GM23338 (cell line): ENCODE results near the gene INO80C. TPM values are rescaled to one million over a fixed set of nuclear protein-coding genes. Genes with fewer than 3 reads are reported as not detected.

Source experiments
- ATAC-seq: fragments of 200-7000 bp; cut with Tn5 transposase; 3 replicates; pipeline ENCODE4 v1.9.1; 2020
- DNase-seq: peaks from one replicate; pipeline ENCODE4 v3.0.0-alpha.2; 2015; ENCODE audit warnings: low spot score
- H2AFZ ChIP-seq: fragments of 200-600 bp; sonication (generic); 2 replicates; pipeline ENCODE4 v1.8.0; 2016; ENCODE audit warnings: antibody characterized with exemption, mild to moderate bottlenecking, moderate library complexity
- H3F3A ChIP-seq: fragments of 200-600 bp; sonication (generic); replicated peaks from 2 replicates; pipeline ENCODE4 v1.8.0; 2017; ENCODE audit warnings: antibody characterized with exemption, mixed run types, low read depth
- H3K27ac ChIP-seq: fragments of 200-600 bp; sonication (generic); 2 replicates; pipeline ENCODE4 v1.6.1; 2016; ENCODE audit warnings: low read depth
- H3K27me3 ChIP-seq: fragments of 200-600 bp; sonication (generic); 2 replicates; pipeline ENCODE4 v1.8.0; 2016; ENCODE audit warnings: mild to moderate bottlenecking, mixed run types, moderate library complexity; ENCODE audit not compliant: insufficient read depth
- H3K36me3 ChIP-seq: fragments of 200-600 bp; sonication (generic); 2 replicates; pipeline ENCODE4 v1.8.0; 2016; ENCODE audit warnings: mild to moderate bottlenecking; ENCODE audit not compliant: insufficient read depth
- H3K4me1 ChIP-seq: fragments of 200-600 bp; sonication (generic); 2 replicates; pipeline ENCODE4 v1.8.0; 2016; ENCODE audit warnings: mild to moderate bottlenecking, moderate library complexity; ENCODE audit not compliant: insufficient read depth
- H3K4me2 ChIP-seq: fragments of 200-600 bp; sonication (generic); 2 replicates; pipeline ENCODE4 v1.7.1; 2017; ENCODE audit warnings: mixed run types
- H3K4me3 ChIP-seq: fragments of 200-600 bp; sonication (generic); 2 replicates; pipeline ENCODE4 v1.6.1; 2016; ENCODE audit warnings: mixed run types
- H3K79me2 ChIP-seq: fragments of 200-600 bp; sonication (generic); replicated peaks from 2 replicates; pipeline ENCODE4 v1.8.0; 2017; ENCODE audit warnings: mild to moderate bottlenecking; ENCODE audit not compliant: insufficient read depth
- H3K9me2 ChIP-seq: fragments of 200-600 bp; sonication (generic); 2 replicates; pipeline ENCODE4 v1.8.0; 2017; ENCODE audit not compliant: insufficient read depth
- H4K20me1 ChIP-seq: fragments of 200-600 bp; sonication (generic); replicated peaks from 2 replicates; pipeline ENCODE4 v1.8.0; 2017; ENCODE audit warnings: mild to moderate bottlenecking; ENCODE audit not compliant: insufficient read depth
- H3K27ac Mint-ChIP-seq: 2 replicates; pipeline ENCODE4 v1.8.0; 2020; ENCODE audit warnings: inconsistent platforms, mild to moderate bottlenecking, moderate library complexity, mixed read lengths
- H3K27me3 Mint-ChIP-seq: 3 replicates; pipeline ENCODE4 v1.8.0; 2022; ENCODE audit warnings: low read depth, mild to moderate bottlenecking, moderate library complexity, mixed read lengths, inconsistent platforms; ENCODE audit not compliant: insufficient read depth, poor library complexity
- H3K36me3 Mint-ChIP-seq: 3 replicates; pipeline ENCODE4 v1.8.0; 2021; ENCODE audit warnings: low read depth, mild to moderate bottlenecking, inconsistent platforms, moderate library complexity, mixed read lengths
- H3K4me1 Mint-ChIP-seq: 3 replicates; pipeline ENCODE4 v1.8.0; 2020; ENCODE audit warnings: mild to moderate bottlenecking, inconsistent platforms, mixed read lengths
- H3K4me3 Mint-ChIP-seq: 3 replicates; pipeline ENCODE4 v1.8.0; 2021; ENCODE audit warnings: moderate library complexity, mild to moderate bottlenecking, inconsistent platforms, mixed read lengths
- H3K9me3 Mint-ChIP-seq: 3 replicates; pipeline ENCODE4 v1.8.0; 2020; ENCODE audit warnings: moderate library complexity, mild to moderate bottlenecking, inconsistent platforms, mixed read lengths
- CREB1 ChIP-seq: fragments of 250-450 bp; sonication (Bioruptor Pico); IDR thresholded peaks from 2 replicates; pipeline ENCODE4 v1.5.0; 2020; ENCODE audit warnings: low read depth, mild to moderate bottlenecking, moderate library complexity
- EZH2 ChIP-seq: fragments of 200-600 bp; sonication (generic); IDR thresholded peaks from one replicate; pipeline ENCODE4 v1.8.0; 2017; ENCODE audit warnings: antibody characterized with exemption, mild to moderate bottlenecking, low read depth; ENCODE audit not compliant: unreplicated experiment
- EZH2phosphoT487 ChIP-seq: fragments of 200-600 bp; sonication (generic); IDR thresholded peaks from one replicate; pipeline ENCODE4 v1.8.1; 2018; ENCODE audit warnings: antibody characterized with exemption; ENCODE audit not compliant: unreplicated experiment
- JUNB ChIP-seq: IDR thresholded peaks from one replicate; pipeline ENCODE4 v1.6.1; 2016; ENCODE audit warnings: antibody characterized with exemption; ENCODE audit not compliant: unreplicated experiment
- NANOG ChIP-seq: IDR thresholded peaks from 2 replicates; pipeline ENCODE4 v1.6.1; 2016; ENCODE audit warnings: antibody characterized with exemption, borderline replicate concordance
- POLR2AphosphoS5 ChIP-seq: IDR thresholded peaks from 2 replicates; pipeline ENCODE4 v1.6.1; 2016; ENCODE audit warnings: antibody characterized with exemption, low read depth
- STAT1 ChIP-seq: IDR thresholded peaks from one replicate; pipeline ENCODE4 v1.6.1; 2016; ENCODE audit warnings: antibody characterized with exemption; ENCODE audit not compliant: unreplicated experiment
- ZNF114 ChIP-seq: fragments of 250-450 bp; sonication (Bioruptor Pico); IDR thresholded peaks from 2 replicates; pipeline ENCODE4 v1.5.0; 2020; ENCODE audit warnings: mild to moderate bottlenecking, moderate library complexity
- ZNF331 ChIP-seq: fragments of 250-450 bp; sonication (Bioruptor Pico); IDR thresholded peaks from 2 replicates; pipeline ENCODE4 v1.5.0; 2020; ENCODE audit warnings: low read depth, mild to moderate bottlenecking, moderate library complexity
- polyA plus RNA-seq: library from polyadenylated mRNA; unstranded; fragments of >200 nt; fragmentation: Nextera tagmentation; extraction: Ambion mirVana; gene quantifications from 2 replicates; pipeline ENCODE4 v1.2.1, GENCODE V29; 2016
- total RNA-seq: library from RNA; depleted of rRNA; stranded (reverse); fragments of >200 nt; shearing (Covaris generic); gene quantifications from 2 replicates; pipeline ENCODE4 v1.2.3, GENCODE V29; 2014
- TF ChIP-seq, protein P1 (sequence below): IDR thresholded peaks from one replicate; pipeline ENCODE4 v1.6.1; 2018; ENCODE audit warnings: antibody characterized with exemption; ENCODE audit not compliant: unreplicated experiment
- TF ChIP-seq, protein P2 (sequence below): fragments of 250-450 bp; sonication (Bioruptor Pico); IDR thresholded peaks from 2 replicates; pipeline ENCODE4 v1.5.0; 2020; ENCODE audit warnings: mild to moderate bottlenecking, moderate library complexity
- TF ChIP-seq, protein P3 (sequence below), 2 experiments: fragments of 200-600 bp in 1 of 2; sonication (generic) in 1 of 2; conservative IDR thresholded peaks; 2 replicates each; pipeline versions ENCODE4 v1.5.1 to v1.6.1; 2016 to 2017; ENCODE audit warnings: antibody characterized with exemption in 2 of 2, low read depth in 2 of 2, mild to moderate bottlenecking in 2 of 2, moderate library complexity in 1 of 2

INO80C gene
- total and polyA plus RNA-seq, 2 experiments from 2014 or later: 16.3 to 52.3 TPM

GRCh38 chr18:35441857-35442595 is 55.7 kb downstream of the INO80C start (continued):
- TF ChIP-seq, protein P1, sequence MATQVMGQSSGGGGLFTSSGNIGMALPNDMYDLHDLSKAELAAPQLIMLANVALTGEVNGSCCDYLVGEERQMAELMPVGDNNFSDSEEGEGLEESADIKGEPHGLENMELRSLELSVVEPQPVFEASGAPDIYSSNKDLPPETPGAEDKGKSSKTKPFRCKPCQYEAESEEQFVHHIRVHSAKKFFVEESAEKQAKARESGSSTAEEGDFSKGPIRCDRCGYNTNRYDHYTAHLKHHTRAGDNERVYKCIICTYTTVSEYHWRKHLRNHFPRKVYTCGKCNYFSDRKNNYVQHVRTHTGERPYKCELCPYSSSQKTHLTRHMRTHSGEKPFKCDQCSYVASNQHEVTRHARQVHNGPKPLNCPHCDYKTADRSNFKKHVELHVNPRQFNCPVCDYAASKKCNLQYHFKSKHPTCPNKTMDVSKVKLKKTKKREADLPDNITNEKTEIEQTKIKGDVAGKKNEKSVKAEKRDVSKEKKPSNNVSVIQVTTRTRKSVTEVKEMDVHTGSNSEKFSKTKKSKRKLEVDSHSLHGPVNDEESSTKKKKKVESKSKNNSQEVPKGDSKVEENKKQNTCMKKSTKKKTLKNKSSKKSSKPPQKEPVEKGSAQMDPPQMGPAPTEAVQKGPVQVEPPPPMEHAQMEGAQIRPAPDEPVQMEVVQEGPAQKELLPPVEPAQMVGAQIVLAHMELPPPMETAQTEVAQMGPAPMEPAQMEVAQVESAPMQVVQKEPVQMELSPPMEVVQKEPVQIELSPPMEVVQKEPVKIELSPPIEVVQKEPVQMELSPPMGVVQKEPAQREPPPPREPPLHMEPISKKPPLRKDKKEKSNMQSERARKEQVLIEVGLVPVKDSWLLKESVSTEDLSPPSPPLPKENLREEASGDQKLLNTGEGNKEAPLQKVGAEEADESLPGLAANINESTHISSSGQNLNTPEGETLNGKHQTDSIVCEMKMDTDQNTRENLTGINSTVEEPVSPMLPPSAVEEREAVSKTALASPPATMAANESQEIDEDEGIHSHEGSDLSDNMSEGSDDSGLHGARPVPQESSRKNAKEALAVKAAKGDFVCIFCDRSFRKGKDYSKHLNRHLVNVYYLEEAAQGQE: no peak
- TF ChIP-seq EZH2phosphoT487 (no peak), ZNF331 (no peak), NANOG (no peak), JUNB (no peak), CREB1 (CRISPR knock-in tag) (no peak), POLR2AphosphoS5 (no peak)

DNA sequence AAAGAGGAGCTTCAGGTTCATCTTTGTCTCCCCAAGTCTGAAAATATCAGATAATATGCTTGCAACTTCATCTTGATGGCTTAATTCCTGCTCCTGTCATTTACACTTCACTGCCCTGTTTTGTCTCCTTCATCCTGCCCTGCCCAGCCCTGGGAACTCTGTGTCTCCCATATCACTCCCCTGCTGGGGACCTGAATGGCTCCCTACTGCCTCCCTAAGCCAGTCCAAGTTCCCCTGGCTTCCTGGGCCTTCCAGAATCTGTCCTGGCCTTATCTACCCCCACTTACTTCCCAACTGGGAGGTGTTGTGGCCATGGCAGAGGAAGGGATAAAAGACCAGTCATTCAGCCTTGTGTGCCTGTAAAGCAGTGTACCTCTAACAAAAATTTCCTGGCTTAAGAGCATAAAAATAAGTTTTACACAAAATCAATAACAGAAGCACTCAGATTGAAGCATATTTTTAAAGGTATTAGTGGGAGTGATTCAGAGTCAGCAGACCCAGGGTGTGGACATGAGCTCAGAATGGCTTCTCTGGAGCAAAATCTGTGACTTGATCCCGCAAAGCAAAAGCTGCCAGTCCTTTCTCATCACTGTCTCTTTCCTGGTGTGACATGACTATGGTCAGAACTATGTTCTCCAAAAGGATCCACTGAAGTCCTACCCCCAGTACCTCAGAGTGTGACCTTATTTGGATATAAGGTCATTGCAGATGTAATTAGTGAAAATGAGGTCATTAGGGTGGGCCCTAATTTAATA is 59.1 kb downstream of the INO80C start:
- Mint-ChIP-seq H3K27me3 (peaks cover 3% of the 10 kb centered on the region), H3K9me3 (no peaks in the 10 kb centered on the region), H3K4me1 (peaks cover 10% of the 10 kb centered on the region), H3K36me3 (no peaks in the 10 kb centered on the region), H3K4me3 (no peak overlapping the region), H3K27ac (peak overlapping the region; percentile 4)
- Histone ChIP-seq H3K27ac (no peak overlapping the region), H3K9me2 (no peaks in the 10 kb centered on the region), H4K20me1 (no peaks in the 10 kb centered on the region), H3K79me2 (no peaks in the 10 kb centered on the region), H3K27me3 (no peaks in the 10 kb centered on the region), H3K4me3 (no peak overlapping the region), H3K4me1 (no peaks in the 10 kb centered on the region; the same call in 1 of the 2 replicates), H2AFZ (0 out of 2 replicates have a peak overlapping the region, but pooled peaks have one; percentile 43), H3K4me2 (no peak overlapping the region), H3K36me3 (no peaks in the 10 kb centered on the region), H3F3A (no peaks in the 10 kb centered on the region)
- ATAC-seq (peak; percentile 77), DNase-seq (no peak)
- no peak for TF ChIP-seq EZH2phosphoT487
- TF ChIP-seq POLR2AphosphoS5: no peak
- TF ChIP-seq, protein P2, sequence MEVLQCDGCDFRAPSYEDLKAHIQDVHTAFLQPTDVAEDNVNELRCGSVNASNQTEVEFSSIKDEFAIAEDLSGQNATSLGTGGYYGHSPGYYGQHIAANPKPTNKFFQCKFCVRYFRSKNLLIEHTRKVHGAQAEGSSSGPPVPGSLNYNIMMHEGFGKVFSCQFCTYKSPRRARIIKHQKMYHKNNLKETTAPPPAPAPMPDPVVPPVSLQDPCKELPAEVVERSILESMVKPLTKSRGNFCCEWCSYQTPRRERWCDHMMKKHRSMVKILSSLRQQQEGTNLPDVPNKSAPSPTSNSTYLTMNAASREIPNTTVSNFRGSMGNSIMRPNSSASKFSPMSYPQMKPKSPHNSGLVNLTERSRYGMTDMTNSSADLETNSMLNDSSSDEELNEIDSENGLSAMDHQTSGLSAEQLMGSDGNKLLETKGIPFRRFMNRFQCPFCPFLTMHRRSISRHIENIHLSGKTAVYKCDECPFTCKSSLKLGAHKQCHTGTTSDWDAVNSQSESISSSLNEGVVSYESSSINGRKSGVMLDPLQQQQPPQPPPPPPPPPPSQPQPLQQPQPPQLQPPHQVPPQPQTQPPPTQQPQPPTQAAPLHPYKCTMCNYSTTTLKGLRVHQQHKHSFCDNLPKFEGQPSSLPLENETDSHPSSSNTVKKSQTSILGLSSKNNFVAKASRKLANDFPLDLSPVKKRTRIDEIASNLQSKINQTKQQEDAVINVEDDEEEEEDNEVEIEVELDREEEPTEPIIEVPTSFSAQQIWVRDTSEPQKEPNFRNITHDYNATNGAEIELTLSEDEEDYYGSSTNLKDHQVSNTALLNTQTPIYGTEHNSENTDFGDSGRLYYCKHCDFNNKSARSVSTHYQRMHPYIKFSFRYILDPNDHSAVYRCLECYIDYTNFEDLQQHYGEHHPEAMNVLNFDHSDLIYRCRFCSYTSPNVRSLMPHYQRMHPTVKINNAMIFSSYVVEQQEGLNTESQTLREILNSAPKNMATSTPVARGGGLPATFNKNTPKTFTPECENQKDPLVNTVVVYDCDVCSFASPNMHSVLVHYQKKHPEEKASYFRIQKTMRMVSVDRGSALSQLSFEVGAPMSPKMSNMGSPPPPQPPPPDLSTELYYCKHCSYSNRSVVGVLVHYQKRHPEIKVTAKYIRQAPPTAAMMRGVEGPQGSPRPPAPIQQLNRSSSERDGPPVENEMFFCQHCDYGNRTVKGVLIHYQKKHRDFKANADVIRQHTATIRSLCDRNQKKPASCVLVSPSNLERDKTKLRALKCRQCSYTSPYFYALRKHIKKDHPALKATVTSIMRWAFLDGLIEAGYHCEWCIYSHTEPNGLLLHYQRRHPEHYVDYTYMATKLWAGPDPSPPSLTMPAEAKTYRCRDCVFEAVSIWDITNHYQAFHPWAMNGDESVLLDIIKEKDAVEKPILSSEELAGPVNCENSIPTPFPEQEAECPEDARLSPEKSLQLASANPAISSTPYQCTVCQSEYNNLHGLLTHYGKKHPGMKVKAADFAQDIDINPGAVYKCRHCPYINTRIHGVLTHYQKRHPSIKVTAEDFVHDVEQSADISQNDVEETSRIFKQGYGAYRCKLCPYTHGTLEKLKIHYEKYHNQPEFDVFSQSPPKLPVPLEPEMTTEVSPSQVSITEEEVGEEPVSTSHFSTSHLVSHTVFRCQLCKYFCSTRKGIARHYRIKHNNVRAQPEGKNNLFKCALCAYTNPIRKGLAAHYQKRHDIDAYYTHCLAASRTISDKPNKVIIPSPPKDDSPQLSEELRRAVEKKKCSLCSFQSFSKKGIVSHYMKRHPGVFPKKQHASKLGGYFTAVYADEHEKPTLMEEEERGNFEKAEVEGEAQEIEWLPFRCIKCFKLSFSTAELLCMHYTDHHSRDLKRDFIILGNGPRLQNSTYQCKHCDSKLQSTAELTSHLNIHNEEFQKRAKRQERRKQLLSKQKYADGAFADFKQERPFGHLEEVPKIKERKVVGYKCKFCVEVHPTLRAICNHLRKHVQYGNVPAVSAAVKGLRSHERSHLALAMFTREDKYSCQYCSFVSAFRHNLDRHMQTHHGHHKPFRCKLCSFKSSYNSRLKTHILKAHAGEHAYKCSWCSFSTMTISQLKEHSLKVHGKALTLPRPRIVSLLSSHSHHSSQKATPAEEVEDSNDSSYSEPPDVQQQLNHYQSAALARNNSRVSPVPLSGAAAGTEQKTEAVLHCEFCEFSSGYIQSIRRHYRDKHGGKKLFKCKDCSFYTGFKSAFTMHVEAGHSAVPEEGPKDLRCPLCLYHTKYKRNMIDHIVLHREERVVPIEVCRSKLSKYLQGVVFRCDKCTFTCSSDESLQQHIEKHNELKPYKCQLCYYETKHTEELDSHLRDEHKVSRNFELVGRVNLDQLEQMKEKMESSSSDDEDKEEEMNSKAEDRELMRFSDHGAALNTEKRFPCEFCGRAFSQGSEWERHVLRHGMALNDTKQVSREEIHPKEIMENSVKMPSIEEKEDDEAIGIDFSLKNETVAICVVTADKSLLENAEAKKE: no peak
- TF ChIP-seq NANOG: no peak
- no peak for TF ChIP-seq EZH2
- no peak for TF ChIP-seq STAT1
- TF ChIP-seq ZNF114: no peak
- TF ChIP-seq, protein P3, sequence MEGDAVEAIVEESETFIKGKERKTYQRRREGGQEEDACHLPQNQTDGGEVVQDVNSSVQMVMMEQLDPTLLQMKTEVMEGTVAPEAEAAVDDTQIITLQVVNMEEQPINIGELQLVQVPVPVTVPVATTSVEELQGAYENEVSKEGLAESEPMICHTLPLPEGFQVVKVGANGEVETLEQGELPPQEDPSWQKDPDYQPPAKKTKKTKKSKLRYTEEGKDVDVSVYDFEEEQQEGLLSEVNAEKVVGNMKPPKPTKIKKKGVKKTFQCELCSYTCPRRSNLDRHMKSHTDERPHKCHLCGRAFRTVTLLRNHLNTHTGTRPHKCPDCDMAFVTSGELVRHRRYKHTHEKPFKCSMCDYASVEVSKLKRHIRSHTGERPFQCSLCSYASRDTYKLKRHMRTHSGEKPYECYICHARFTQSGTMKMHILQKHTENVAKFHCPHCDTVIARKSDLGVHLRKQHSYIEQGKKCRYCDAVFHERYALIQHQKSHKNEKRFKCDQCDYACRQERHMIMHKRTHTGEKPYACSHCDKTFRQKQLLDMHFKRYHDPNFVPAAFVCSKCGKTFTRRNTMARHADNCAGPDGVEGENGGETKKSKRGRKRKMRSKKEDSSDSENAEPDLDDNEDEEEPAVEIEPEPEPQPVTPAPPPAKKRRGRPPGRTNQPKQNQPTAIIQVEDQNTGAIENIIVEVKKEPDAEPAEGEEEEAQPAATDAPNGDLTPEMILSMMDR (conservative IDR thresholded peaks at IDR 0.05; ENCODE audit: low read depth in 2 of 2): no peak
- TF ChIP-seq JUNB: no peak
